KMS-11 (cell line): ENCODE data around the gene AP3B1.

Source experiments
- H2AFZ ChIP-seq: fragments of 200-600 bp; sonication (generic); 2 replicates; pipeline ENCODE4 v1.6.1; 2016; ENCODE audit warnings: antibody characterized with exemption, mixed run types, low read depth
- H3K27ac ChIP-seq: fragments of 200-600 bp; sonication (generic); 2 replicates; pipeline ENCODE4 v1.6.1; 2016; ENCODE audit warnings: mild to moderate bottlenecking, mixed run types
- H3K27me3 ChIP-seq: fragments of 200-600 bp; sonication (generic); 2 replicates; pipeline ENCODE4 v1.6.1; 2017; ENCODE audit warnings: mild to moderate bottlenecking, low read depth, mixed run types, moderate library complexity; ENCODE audit not compliant: insufficient read depth
- H3K36me3 ChIP-seq: fragments of 200-600 bp; sonication (generic); 2 replicates; pipeline ENCODE4 v1.6.1; 2017; ENCODE audit warnings: mild to moderate bottlenecking, mixed run types; ENCODE audit not compliant: insufficient read depth
- H3K4me1 ChIP-seq: fragments of 200-600 bp; sonication (generic); 2 replicates; pipeline ENCODE4 v1.6.1; 2016; ENCODE audit warnings: mild to moderate bottlenecking, low read depth, mixed run types; ENCODE audit not compliant: poor library complexity, severe bottlenecking
- H3K4me2 ChIP-seq: fragments of 200-600 bp; sonication (generic); 2 replicates; pipeline ENCODE4 v1.7.0; 2016; ENCODE audit warnings: mild to moderate bottlenecking, mixed run types
- H3K4me3 ChIP-seq: fragments of 200-600 bp; sonication (generic); IDR thresholded peaks from 2 replicates; pipeline ENCODE4 v1.6.1; 2017; ENCODE audit warnings: low read depth, low read length, mixed read lengths; ENCODE audit not compliant: insufficient read depth
- H3K79me2 ChIP-seq: fragments of 200-600 bp; sonication (generic); 2 replicates; pipeline ENCODE4 v1.6.1; 2016; ENCODE audit warnings: low read depth, mixed run types; ENCODE audit not compliant: insufficient read depth
- H3K9ac ChIP-seq: fragments of 200-600 bp; sonication (generic); 2 replicates; pipeline ENCODE4 v1.6.1; 2016; ENCODE audit warnings: mild to moderate bottlenecking, mixed run types
- H4K20me1 ChIP-seq: fragments of 200-600 bp; sonication (generic); 2 replicates; pipeline ENCODE4 v1.6.1; 2016; ENCODE audit warnings: mild to moderate bottlenecking, mixed run types; ENCODE audit not compliant: insufficient read depth
- TF ChIP-seq, protein P1 (sequence below): fragments of 200-600 bp; sonication (generic); conservative IDR thresholded peaks from 2 replicates; pipeline ENCODE4 v1.6.1; 2017; ENCODE audit warnings: low read depth, mild to moderate bottlenecking, antibody characterized with exemption, low read length, moderate library complexity, mixed read lengths

Gene AP3B1

DNA sequence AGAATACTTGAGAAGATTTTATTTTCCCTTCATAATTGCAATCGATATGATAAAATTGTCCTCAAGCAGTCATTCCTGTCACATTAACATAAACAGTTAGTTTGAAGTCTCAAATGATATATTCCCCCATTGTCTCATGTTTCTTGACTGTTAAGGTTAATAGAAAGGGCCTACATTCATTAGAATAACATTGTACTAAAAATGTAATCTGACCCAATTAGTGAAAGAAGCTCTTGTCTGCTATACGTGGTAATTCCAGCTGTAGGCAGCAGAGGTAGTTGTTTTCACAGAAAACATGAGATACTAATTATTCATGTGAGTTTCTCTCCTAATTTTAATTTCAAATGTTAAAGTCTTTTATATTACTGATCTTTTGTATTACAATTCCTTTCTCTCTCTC lies 25.9 kb upstream of the AP3B1 start:
- Histone ChIP-seq H3K27me3 (no peaks in the 10 kb centered on the region), H3K4me3 (no peak overlapping the region), H2AFZ (no peak overlapping the region), H3K36me3 (no peaks in the 10 kb centered on the region), H4K20me1 (no peaks in the 10 kb centered on the region), H3K4me2 (no peak overlapping the region), H3K4me1 (no peaks in the 10 kb centered on the region), H3K79me2 (no peaks in the 10 kb centered on the region), H3K27ac (no peak overlapping the region), H3K9ac (no peak overlapping the region)
- TF ChIP-seq, protein P1, sequence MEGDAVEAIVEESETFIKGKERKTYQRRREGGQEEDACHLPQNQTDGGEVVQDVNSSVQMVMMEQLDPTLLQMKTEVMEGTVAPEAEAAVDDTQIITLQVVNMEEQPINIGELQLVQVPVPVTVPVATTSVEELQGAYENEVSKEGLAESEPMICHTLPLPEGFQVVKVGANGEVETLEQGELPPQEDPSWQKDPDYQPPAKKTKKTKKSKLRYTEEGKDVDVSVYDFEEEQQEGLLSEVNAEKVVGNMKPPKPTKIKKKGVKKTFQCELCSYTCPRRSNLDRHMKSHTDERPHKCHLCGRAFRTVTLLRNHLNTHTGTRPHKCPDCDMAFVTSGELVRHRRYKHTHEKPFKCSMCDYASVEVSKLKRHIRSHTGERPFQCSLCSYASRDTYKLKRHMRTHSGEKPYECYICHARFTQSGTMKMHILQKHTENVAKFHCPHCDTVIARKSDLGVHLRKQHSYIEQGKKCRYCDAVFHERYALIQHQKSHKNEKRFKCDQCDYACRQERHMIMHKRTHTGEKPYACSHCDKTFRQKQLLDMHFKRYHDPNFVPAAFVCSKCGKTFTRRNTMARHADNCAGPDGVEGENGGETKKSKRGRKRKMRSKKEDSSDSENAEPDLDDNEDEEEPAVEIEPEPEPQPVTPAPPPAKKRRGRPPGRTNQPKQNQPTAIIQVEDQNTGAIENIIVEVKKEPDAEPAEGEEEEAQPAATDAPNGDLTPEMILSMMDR: peak; percentile 46; the same call in 1 of the 2 replicates

DNA sequence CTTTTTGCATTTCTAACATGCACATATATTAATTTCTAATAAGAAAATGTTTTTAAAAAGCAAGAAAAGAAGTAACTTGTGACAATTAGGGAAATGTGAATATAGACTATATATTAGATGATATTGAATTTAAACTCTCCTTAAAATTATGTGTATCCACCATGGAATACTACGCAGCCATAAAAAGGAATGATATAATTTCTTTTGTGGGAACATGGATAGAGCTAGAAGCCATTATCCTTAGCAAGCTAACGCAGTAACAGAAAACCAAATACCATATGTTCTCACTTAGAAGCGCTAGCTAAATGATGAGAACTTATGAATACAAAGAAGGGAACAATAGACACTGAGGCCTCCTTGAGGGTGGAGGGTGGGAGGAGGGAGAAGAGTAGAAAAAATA lies 23.8 kb upstream of the AP3B1 start:
- Histone ChIP-seq H4K20me1 (no peaks in the 10 kb centered on the region), H2AFZ (no peak overlapping the region), H3K4me3 (no peak overlapping the region), H3K27ac (no peak overlapping the region), H3K36me3 (no peaks in the 10 kb centered on the region), H3K79me2 (no peaks in the 10 kb centered on the region), H3K4me1 (no peaks in the 10 kb centered on the region), H3K9ac (no peak overlapping the region), H3K4me2 (no peak overlapping the region), H3K27me3 (no peaks in the 10 kb centered on the region)
- TF ChIP-seq, protein P1: no peak

DNA sequence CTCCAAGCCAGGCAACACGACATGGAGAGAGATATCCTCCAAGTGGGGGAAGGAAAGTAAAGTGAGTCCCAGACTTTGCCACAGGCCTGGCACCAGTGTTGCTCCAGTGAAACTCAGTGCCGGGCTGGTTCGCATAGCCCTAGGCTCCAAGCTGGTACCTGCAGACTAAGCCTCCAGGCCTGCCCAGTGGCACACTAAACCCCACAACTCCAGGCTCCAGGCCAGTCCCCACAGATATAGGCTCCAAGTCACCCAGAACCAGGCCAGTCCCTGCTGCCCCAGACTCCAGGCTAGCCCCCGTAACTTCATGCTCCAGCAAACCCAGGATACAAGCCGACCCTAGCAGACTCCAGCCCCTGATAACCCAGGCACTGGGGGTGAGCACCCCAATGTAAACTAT lies 23.0 kb upstream of the AP3B1 start:
- no peak overlapping the region for H3K9ac ChIP-seq
- H3K36me3 ChIP-seq: no peaks in the 10 kb centered on the region
- H3K4me2 ChIP-seq: no peak overlapping the region
- TF ChIP-seq, protein P1: no peak
- no peaks in the 10 kb centered on the region for H3K4me1 ChIP-seq
- H3K27me3 ChIP-seq: no peaks in the 10 kb centered on the region
- no peak overlapping the region for H3K4me3 ChIP-seq
- no peak overlapping the region for H2AFZ ChIP-seq
- H3K27ac ChIP-seq: no peak overlapping the region
- no peaks in the 10 kb centered on the region for H3K79me2 ChIP-seq
- no peaks in the 10 kb centered on the region for H4K20me1 ChIP-seq

DNA sequence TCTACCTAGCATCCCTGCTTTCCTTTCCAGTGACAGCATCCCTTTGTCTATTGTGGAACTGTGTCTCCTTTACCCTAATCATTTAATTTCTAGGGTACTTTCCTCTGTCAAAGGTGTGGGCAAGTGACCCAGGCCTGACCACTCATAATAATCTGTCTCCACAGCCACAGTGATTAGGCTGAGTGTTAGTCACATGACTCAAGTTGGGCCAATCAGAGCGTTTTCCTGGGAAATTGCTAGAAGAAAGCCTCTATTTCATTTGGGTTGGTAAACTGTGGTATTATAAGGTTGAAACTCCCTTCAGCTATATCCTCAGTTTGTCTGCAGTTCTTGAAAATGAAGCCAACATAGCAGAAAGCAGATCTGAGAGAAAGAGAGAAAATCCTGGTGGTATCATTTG lies 14.2 kb upstream of the AP3B1 start:
- Histone ChIP-seq H3K9ac (no peak overlapping the region), H3K79me2 (no peaks in the 10 kb centered on the region), H3K4me1 (no peaks in the 10 kb centered on the region), H3K4me3 (no peak overlapping the region), H3K27ac (no peak overlapping the region), H2AFZ (no peak overlapping the region), H3K36me3 (no peaks in the 10 kb centered on the region), H3K27me3 (no peaks in the 10 kb centered on the region), H3K4me2 (no peak overlapping the region), H4K20me1 (no peaks in the 10 kb centered on the region)
- TF ChIP-seq, protein P1: no peak
